H1 (cell line): ENCODE results near the gene INPP5F. TPM values are rescaled to one million over a fixed set of nuclear protein-coding genes. Genes with fewer than 3 reads are reported as not detected.

Experiments
- CTCF ChIA-PET: fragments of 300-600 bp; sonication (Branson Sonifier 250); formaldehyde crosslinking; loops from one replicate; lab custom pipeline; 2021; ENCODE audit not compliant: partially characterized antibody; lab: Charles Lee
- POLR2A ChIA-PET: fragments of 300-600 bp; sonication (Branson Sonifier 250); formaldehyde crosslinking; loops from one replicate; lab custom pipeline; 2021; ENCODE audit warnings: inconsistent platforms; ENCODE audit not compliant: partially characterized antibody; lab: Charles Lee
- DNase-seq, 2 experiments: peaks; one replicate each; pipeline versions ENCODE4 v3.0.0 to v3.0.0-alpha.2; 2010 to 2022; ENCODE audit warnings: low spot score in 2 of 2, low read depth in 1 of 2, mixed read lengths in 1 of 2
- FAIRE-seq: peaks from 2 replicates; lab custom pipeline; 2011; peaks lifted over from hg19 to GRCh38; lab: Jason Lieb, UNC
- H2AFZ ChIP-seq: 2 replicates; pipeline ENCODE4 v1.8.1; 2012; ENCODE audit warnings: low read length, inconsistent platforms
- H2AK5ac ChIP-seq: 2 replicates; pipeline ENCODE4 v1.6.1; 2013; ENCODE audit warnings: low read depth, low read length
- H2BK120ac ChIP-seq: replicated peaks from 2 replicates; pipeline ENCODE3; 2013; ENCODE audit warnings: low read depth, low read length, inconsistent platforms
- H2BK12ac ChIP-seq: 2 replicates; pipeline ENCODE4 v1.6.1; 2013; ENCODE audit warnings: low read depth, low read length
- H2BK15ac ChIP-seq: 2 replicates; pipeline ENCODE4 v1.6.1; 2013; ENCODE audit warnings: low read length
- H2BK20ac ChIP-seq: 2 replicates; pipeline ENCODE4 v1.6.1; 2013; ENCODE audit warnings: low read length
- H2BK5ac ChIP-seq: 2 replicates; pipeline ENCODE4 v1.6.1; 2013; ENCODE audit warnings: low read depth, low read length
- H3K14ac ChIP-seq: 2 replicates; pipeline ENCODE4 v1.6.1; 2013; ENCODE audit warnings: inconsistent platforms; ENCODE audit not compliant: insufficient read length
- H3K18ac ChIP-seq: 2 replicates; pipeline ENCODE4 v1.6.1; 2013; ENCODE audit warnings: low read length; ENCODE audit errors: extremely low read depth
- H3K23ac ChIP-seq: 2 replicates; pipeline ENCODE4 v1.6.1; 2013; ENCODE audit warnings: inconsistent platforms; ENCODE audit not compliant: insufficient read length
- H3K23me2 ChIP-seq: 2 replicates; pipeline ENCODE4 v1.6.1; 2013; ENCODE audit warnings: low read depth, low read length
- H3K27ac ChIP-seq: 2 replicates; pipeline ENCODE4 v1.6.1; 2011; ENCODE audit warnings: low read depth, low read length, inconsistent platforms
- H3K27me3 ChIP-seq, 4 experiments: replicated peaks in 1 of 4; 1 replicate in 1 of 4; 2 replicates in 3 of 4; pipeline versions ENCODE4 v1.6.1 to v1.8.1; 2011 to 2013; ENCODE audit warnings: low read length in 3 of 4, mild to moderate bottlenecking in 3 of 4, inconsistent platforms in 2 of 4, mixed read lengths in 2 of 4, moderate library complexity in 1 of 4; ENCODE audit not compliant: control insufficient read depth in 3 of 4, insufficient read depth in 3 of 4; ENCODE audit errors: extremely low read depth in 1 of 4
- H3K36me3 ChIP-seq, 4 experiments: 2 replicates each; pipeline versions ENCODE4 v1.6.1 to v1.8.1; 2011 to 2013; ENCODE audit warnings: mild to moderate bottlenecking in 4 of 4, low read length in 3 of 4, moderate library complexity in 2 of 4, control low read depth in 1 of 4, inconsistent platforms in 1 of 4; ENCODE audit not compliant: insufficient read depth in 4 of 4, control insufficient read depth in 2 of 4
- H3K4ac ChIP-seq: replicated peaks from 2 replicates; pipeline ENCODE3; 2013; ENCODE audit warnings: low read length, low read depth, mixed read lengths, inconsistent platforms; ENCODE audit not compliant: insufficient read length
- H3K4me1 ChIP-seq, 4 experiments: replicated peaks in 1 of 4; 1 replicate in 1 of 4; 2 replicates in 3 of 4; pipeline versions ENCODE4 v1.6.1 to v1.8.1; 2011 to 2013; ENCODE audit warnings: low read length in 3 of 4, inconsistent platforms in 2 of 4, mixed read lengths in 1 of 4; ENCODE audit not compliant: insufficient read depth in 4 of 4, control insufficient read depth in 3 of 4
- H3K4me2 ChIP-seq, 2 experiments: 2 replicates each; pipeline versions ENCODE4 v1.6.1 to v1.8.1; 2011 to 2013; ENCODE audit warnings: low read depth in 2 of 2, low read length in 2 of 2, control low read depth in 1 of 2, inconsistent platforms in 1 of 2, mild to moderate bottlenecking in 1 of 2; ENCODE audit not compliant: insufficient read depth in 1 of 2
- H3K4me3 ChIP-seq, 4 experiments: fragments of 200-600, 300-600 bp in 1 of 4; sonication (generic), shearing (Covaris generic), sonication (Bioruptor Twin) in 1 of 4; 2 replicates each; pipeline versions ENCODE4 v1.5.1 to v1.8.1; 2011 to 2016; ENCODE audit warnings: low read length in 4 of 4, low read depth in 3 of 4, control low read depth in 2 of 4, inconsistent platforms in 2 of 4, mild to moderate bottlenecking in 2 of 4, mixed read lengths in 1 of 4, moderate library complexity in 1 of 4; ENCODE audit not compliant: insufficient read depth in 2 of 4; ENCODE audit errors: extremely low read depth in 1 of 4
- H3K56ac ChIP-seq: replicated peaks from 2 replicates; pipeline ENCODE3; 2013; ENCODE audit warnings: low read depth, mild to moderate bottlenecking, mixed read lengths, low read length, inconsistent platforms; ENCODE audit not compliant: insufficient read length
- H3K79me1 ChIP-seq: 2 replicates; pipeline ENCODE4 v1.6.1; 2013; ENCODE audit warnings: low read depth, low read length, control low read depth
- H3K79me2 ChIP-seq, 2 experiments: 2 replicates each; pipeline versions ENCODE4 v1.6.1 to v1.8.1; 2012 to 2013; ENCODE audit warnings: low read length in 2 of 2, mild to moderate bottlenecking in 2 of 2, inconsistent platforms in 1 of 2; ENCODE audit not compliant: insufficient read depth in 2 of 2, control insufficient read depth in 1 of 2
- H3K9ac ChIP-seq, 4 experiments: replicated peaks in 1 of 4; 1 replicate in 1 of 4; 2 replicates in 3 of 4; pipeline versions ENCODE4 v1.6.1 to v1.8.1; 2011 to 2013; ENCODE audit warnings: low read depth in 3 of 4, low read length in 3 of 4, control low read depth in 2 of 4, mild to moderate bottlenecking in 2 of 4, moderate library complexity in 2 of 4, inconsistent platforms in 1 of 4; ENCODE audit errors: extremely low read depth in 1 of 4
- H3K9me3 ChIP-seq, 2 experiments: 2 replicates each; pipeline versions ENCODE4 v1.6.1 to v1.8.1; 2012 to 2013; ENCODE audit warnings: mild to moderate bottlenecking in 2 of 2, moderate library complexity in 2 of 2, control low read depth in 1 of 2, inconsistent platforms in 1 of 2, low read depth in 1 of 2, low read length in 1 of 2, mixed read lengths in 1 of 2; ENCODE audit not compliant: insufficient read depth in 2 of 2
- H4K20me1 ChIP-seq, 2 experiments: replicated peaks in 1 of 2; 2 replicates each; pipeline versions ENCODE3 to v1.8.1; 2011 to 2013; ENCODE audit warnings: inconsistent platforms in 2 of 2, low read length in 2 of 2, mild to moderate bottlenecking in 1 of 2; ENCODE audit not compliant: insufficient read depth in 2 of 2, control insufficient read depth in 1 of 2
- H4K5ac ChIP-seq: 2 replicates; pipeline ENCODE4 v1.6.1; 2013; ENCODE audit warnings: low read length, low read depth, mixed read lengths, inconsistent platforms; ENCODE audit not compliant: insufficient read length
- H4K8ac ChIP-seq: 2 replicates; pipeline ENCODE4 v1.8.0; 2013; ENCODE audit warnings: mild to moderate bottlenecking, moderate library complexity, low read length, inconsistent platforms; ENCODE audit not compliant: insufficient read depth; ENCODE audit errors: extremely low read depth
- H4K91ac ChIP-seq: replicated peaks from 2 replicates; pipeline ENCODE3; 2013; ENCODE audit warnings: low read length, mixed read lengths, inconsistent platforms; ENCODE audit not compliant: insufficient read length
- BACH1 ChIP-seq: IDR thresholded peaks from 2 replicates; pipeline ENCODE4 v1.6.1; 2012; ENCODE audit warnings: low read length, improper control_type of control experiment
- CREB1 ChIP-seq: IDR thresholded peaks from 2 replicates; pipeline ENCODE4 v1.6.1; 2012; ENCODE audit warnings: inconsistent platforms
- HDAC2 ChIP-seq, 2 experiments: fragments of 300-600 bp in 1 of 2; sonication (generic) in 1 of 2; IDR thresholded peaks; 2 replicates each; pipeline ENCODE4 v1.6.1; 2011 to 2012; ENCODE audit warnings: low read depth in 2 of 2, low read length in 2 of 2, mild to moderate bottlenecking in 2 of 2, moderate library complexity in 2 of 2, borderline replicate concordance in 1 of 2, inconsistent platforms in 1 of 2
- JUND ChIP-seq: IDR thresholded peaks from 2 replicates; pipeline ENCODE4 v1.6.1; 2011; ENCODE audit warnings: mild to moderate bottlenecking, improper control_type of control experiment, low read length
- MAFK ChIP-seq: IDR thresholded peaks from 2 replicates; pipeline ENCODE4 v1.6.1; 2012; ENCODE audit warnings: low read depth, mild to moderate bottlenecking, improper control_type of control experiment, low read length
- NANOG ChIP-seq: IDR thresholded peaks from 2 replicates; pipeline ENCODE4 v1.6.1; 2011; ENCODE audit warnings: low read length, low read depth, mild to moderate bottlenecking, inconsistent platforms; ENCODE audit not compliant: insufficient read depth, poor library complexity, severe bottlenecking
- PHF8 ChIP-seq: fragments of 200-600 bp; sonication (generic); conservative IDR thresholded peaks from 2 replicates; pipeline ENCODE4 v1.7.1; 2012; ENCODE audit warnings: low read depth, mild to moderate bottlenecking, inconsistent platforms, low read length, moderate library complexity
- RXRA ChIP-seq: IDR thresholded peaks from 2 replicates; pipeline ENCODE4 v1.6.1; 2011; ENCODE audit warnings: low read depth, mild to moderate bottlenecking, low read length, moderate library complexity; ENCODE audit not compliant: insufficient read depth
- TAF1 ChIP-seq: IDR thresholded peaks from 2 replicates; pipeline ENCODE4 v1.6.1; 2011; ENCODE audit warnings: mild to moderate bottlenecking, low read depth, low read length
- TAF7 ChIP-seq: optimal IDR thresholded peaks from 2 replicates; pipeline ENCODE3; 2011; ENCODE audit warnings: low read depth, mild to moderate bottlenecking, inconsistent platforms, low read length, moderate library complexity, borderline replicate concordance
- WGBS, 2 experiments: shearing (Covaris generic) in 1 of 2; methylation state at CpG; one replicate each; pipeline versions ENCODE4 v1.1.6 to v1.1.7; 2013 to 2015; ENCODE audit warnings: low lambda C conversion rate in 2 of 2, mixed read lengths in 2 of 2, inconsistent platforms in 1 of 2, low coverage in 1 of 2, missing lambda C conversion rate in 1 of 2; ENCODE audit not compliant: insufficient replicate concordance in 2 of 2, insufficient coverage in 1 of 2, insufficient read length in 1 of 2; ENCODE audit errors: extremely low coverage in 1 of 2, missing lambda C conversion rate in 1 of 2; 5-methylcytosine and 5-hydroxymethylcytosine counted together
- polyA plus RNA-seq, 7 experiments: library from polyadenylated mRNA; depleted of rRNA in 3 of 7; stranded (reverse) in 5 of 7; unstranded in 2 of 7; fragments of >200 nt in 5 of 7; fragments of 200-250 nt in 2 of 7; gene quantifications; 1 replicate in 5 of 7; 2 replicates in 1 of 7; 4 replicates in 1 of 7; pipeline versions ENCODE4 v1.2.1 to v1.2.3, GENCODE V29; 2011 to 2013; ENCODE audit warnings: missing spikeins in 2 of 7, mixed read lengths in 2 of 7
- total RNA-seq: library from RNA; stranded (reverse); fragmentation: NEBNext Ultra II Directional; extraction: Animal tissue kit (Norgen Biotek cat#: 25700); gene quantifications from 2 replicates; pipeline ENCODE4 v1.2.1, GENCODE V29; 2021

Gene INPP5F
- total and polyA plus RNA-seq, 2 of the 8 experiments (the other 6 are each of a cell fraction or from before 2014, with no cell fraction given): 50.1 to 101 TPM

DNA sequence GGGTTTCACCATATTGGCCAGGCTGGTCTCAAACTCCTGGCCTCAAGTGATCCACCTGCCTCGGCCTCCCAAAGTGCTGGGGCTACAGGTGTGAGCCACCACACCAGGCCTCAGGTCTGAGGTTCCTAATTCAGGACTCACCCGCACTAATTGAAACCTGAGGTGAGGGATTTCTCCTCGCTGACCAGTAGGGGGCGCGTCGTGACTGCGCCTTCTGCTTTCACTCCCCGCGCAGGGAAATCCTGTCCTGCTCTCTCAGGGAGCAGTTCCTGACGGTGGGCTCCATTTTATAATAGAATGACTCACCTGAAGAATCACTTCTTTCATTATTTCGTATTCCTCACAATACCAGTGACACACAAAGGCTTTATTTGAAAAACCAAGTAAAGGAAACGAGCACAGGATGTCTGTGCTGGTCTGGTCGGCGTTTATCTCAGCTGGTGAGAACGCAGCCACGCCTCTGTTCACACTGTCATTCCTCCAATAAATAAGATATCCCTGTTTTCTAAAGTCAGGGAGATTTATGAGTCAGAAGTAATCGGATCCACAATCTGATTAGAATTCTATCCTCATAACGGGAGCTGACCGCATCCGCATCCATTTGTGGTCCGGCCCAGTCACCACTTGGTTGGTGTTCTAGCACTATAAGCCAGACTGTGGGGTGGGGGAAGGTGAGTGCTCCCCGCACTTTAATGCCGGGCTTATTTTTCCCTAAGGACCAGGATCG is 39.2 kb upstream of the INPP5F start:
- Histone ChIP-seq H3K4me3 (peak overlapping the region; percentile 38 to 69 (median 50)), H4K91ac (peak overlapping the region; percentile 47), H3K79me1 (no peaks in the 10 kb centered on the region; the same call in 1 of the 2 replicates), H3K23ac (no peak overlapping the region), H2BK15ac (peak overlapping the region; percentile 77; the same call in 1 of the 2 replicates), H3K23me2 (peaks cover 6% of the 10 kb centered on the region), H3K4ac (peak overlapping the region; percentile 96), H3K79me2 (no peaks in the 10 kb centered on the region), H3K18ac (peak overlapping the region; percentile 41; the same call in 1 of the 2 replicates), H2AFZ (peak overlapping the region; percentile 7; the same call in 1 of the 2 replicates), H3K36me3 (no peaks in the 10 kb centered on the region), H2BK20ac (no peak overlapping the region), H4K5ac (no peak overlapping the region), H3K9me3 (no peaks in the 10 kb centered on the region; a peak in 1 of 4 replicates), H2BK12ac (0 out of 2 replicates have a peak overlapping the region, but pooled peaks have one; percentile 75), H2BK5ac (peak overlapping the region; percentile 57; the same call in 1 of the 2 replicates), H2AK5ac (no peak overlapping the region), H3K9ac (peak overlapping the region in 2 of 4 experiments; percentile 0 to 41; a peak in 3 of 7 replicates), H3K56ac (peak overlapping the region; percentile 13), H3K14ac (no peak overlapping the region), H2BK120ac (peak overlapping the region; percentile 2), H4K20me1 (no peaks in the 10 kb centered on the region), H3K27ac (peak overlapping the region; percentile 62; the same call in 1 of the 2 replicates), H3K4me1 (peaks cover 3 to 16% (median 14%) of the 10 kb centered on the region in 4 experiments; a peak in 6 of 7 replicates), H3K4me2 (peak overlapping the region; percentile 47 to 80), H4K8ac (no peak overlapping the region), H3K27me3 (no peaks in the 10 kb centered on the region)
- peak; percentile 36 to 86 for DNase-seq
- 7% methylated on average over 24 of the region's 24 CpGs; no CpG with 5 or more reads in 1 of the 2 experiments for WGBS, 2 experiments
- peak; percentile 69 for FAIRE-seq
- ChIA-PET POLR2A (interaction anchor here (0.7 to 2.5 kb wide), 25 partner anchors 12 to 407 kb away, joined by 3 to 27 read pairs (median 5); partner anchors contain the start of genes BAG3, INPP5F and TIAL1), CTCF (interaction anchor here (0.6 to 3.7 kb wide), 62 partner anchors 9 to 409 kb away, joined by 3 to 40 read pairs (median 4); partner anchors contain the start of genes BAG3 and INPP5F)
- 0 out of 2 replicates have a peak, but pooled peaks have one; percentile 48 for TF ChIP-seq CREB1
- peak; percentile 41; the same call in 1 of the 2 replicates for TF ChIP-seq TAF1
- no peak for TF ChIP-seq NANOG
- TF ChIP-seq HDAC2 (IDR thresholded peaks at IDR 0.05; ENCODE audit: borderline replicate concordance in 1 of 2, low read depth in 2 of 2, low read length in 2 of 2): peak in 1 of 2 experiments; percentile 30; a peak in 1 of 4 replicates
- TF ChIP-seq JUND: peak; percentile 69; the same call in 1 of the 2 replicates
- peak; percentile 45 for TF ChIP-seq TAF7
- no peak for TF ChIP-seq RXRA
- TF ChIP-seq PHF8: 0 out of 2 replicates have a peak, but pooled peaks have one; percentile 24
- peak; percentile 66 for TF ChIP-seq BACH1
- no peak for TF ChIP-seq MAFK
